ENCODE results near the gene BIN1.

The BIN1 gene

GRCh38 chr2:127081826-127082633, 24.9 kb downstream of the BIN1 start:
- Histone ChIP-seq H3K4me2 (ENCODE audit: insufficient read depth, low read length) (no peak overlapping the region), H3K27ac (ENCODE audit: low read length) (no peak overlapping the region), H3K36me3 (ENCODE audit: insufficient read depth, low read length) (no peaks in the 10 kb centered on the region)

GRCh38 chr2:127080938-127081755, 25.8 kb downstream of the BIN1 start:
- Histone ChIP-seq H3K4me1 (ENCODE audit: insufficient read depth, low read length) (no peaks in the 10 kb centered on the region), H2AFZ (ENCODE audit: low read depth, low read length) (no peak overlapping the region), H3K27me3 (ENCODE audit: insufficient read depth, low read length, poor library complexity) (no peaks in the 10 kb centered on the region), H3K79me2 (ENCODE audit: insufficient read depth, low read length) (no peaks in the 10 kb centered on the region), H3K4me2 (ENCODE audit: insufficient read depth, low read length) (no peak overlapping the region), H3K4me3 (ENCODE audit: low read depth in 1 of 2, low read length in 2 of 2) (no peak overlapping the region), H3K9me3 (ENCODE audit: insufficient read depth, low read length, severe bottlenecking) (no peaks in the 10 kb centered on the region), H3K27ac (ENCODE audit: low read length) (no peak overlapping the region), H4K20me1 (ENCODE audit: insufficient read depth, low read length) (peaks cover 6% of the 10 kb centered on the region; the same call in 1 of the 2 replicates), H3K36me3 (ENCODE audit: insufficient read depth, low read length) (no peaks in the 10 kb centered on the region), H3K9ac (ENCODE audit: low read depth, low read length) (no peak overlapping the region)
- TF ChIP-seq CTCF (IDR thresholded peaks at IDR 0.05; ENCODE audit: borderline replicate concordance, extremely low read depth, low read length, poor library complexity, severe bottlenecking) = no peak
- TF ChIP-seq EZH2 (IDR thresholded peaks at IDR 0.05; ENCODE audit: borderline replicate concordance, low read depth, low read length, severe bottlenecking) = no peak
- no peak for ATAC-seq (ENCODE audit: insufficient read depth, low read depth)
- DNase-seq = no peak

More at GRCh38 chr2:127081826-127082633, 24.9 kb downstream of the BIN1 start:
- no peaks in the 10 kb centered on the region for H3K4me1 ChIP-seq (ENCODE audit: insufficient read depth, low read length)
- H3K4me3 ChIP-seq (ENCODE audit: low read depth in 1 of 2, low read length in 2 of 2) = no peak overlapping the region
- TF ChIP-seq CTCF (IDR thresholded peaks at IDR 0.05; ENCODE audit: borderline replicate concordance, extremely low read depth, low read length, poor library complexity, severe bottlenecking) (no peak), EZH2 (IDR thresholded peaks at IDR 0.05; ENCODE audit: borderline replicate concordance, low read depth, low read length, severe bottlenecking) (no peak)
- no peak overlapping the region for H3K9ac ChIP-seq (ENCODE audit: low read depth, low read length)
- H3K9me3 ChIP-seq (ENCODE audit: insufficient read depth, low read length, severe bottlenecking) = no peaks in the 10 kb centered on the region
- no peak overlapping the region for H2AFZ ChIP-seq (ENCODE audit: low read depth, low read length)
- no peaks in the 10 kb centered on the region for H3K27me3 ChIP-seq (ENCODE audit: insufficient read depth, low read length, poor library complexity)
- no peaks in the 10 kb centered on the region for H3K79me2 ChIP-seq (ENCODE audit: insufficient read depth, low read length)
- ATAC-seq (ENCODE audit: insufficient read depth, low read depth) (peak; percentile 45; the same call in 2 of the 3 replicates), DNase-seq (no peak)
- peaks cover 6% of the 10 kb centered on the region; the same call in 1 of the 2 replicates for H4K20me1 ChIP-seq (ENCODE audit: insufficient read depth, low read length)

GRCh38 chr2:127080226-127080937, 26.6 kb downstream of the BIN1 start:
- no peaks in the 10 kb centered on the region for H3K27me3 ChIP-seq (ENCODE audit: insufficient read depth, low read length, poor library complexity)
- no peak overlapping the region for H3K27ac ChIP-seq (ENCODE audit: low read length)
- H3K4me1 ChIP-seq (ENCODE audit: insufficient read depth, low read length) = no peaks in the 10 kb centered on the region
- DNase-seq (no peak), ATAC-seq (ENCODE audit: insufficient read depth, low read depth) (no peak)
- no peak overlapping the region for H3K4me3 ChIP-seq (ENCODE audit: low read depth in 1 of 2, low read length in 2 of 2)
- H3K36me3 ChIP-seq (ENCODE audit: insufficient read depth, low read length) = no peaks in the 10 kb centered on the region
- no peaks in the 10 kb centered on the region for H3K9me3 ChIP-seq (ENCODE audit: insufficient read depth, low read length, severe bottlenecking)
- no peak for TF ChIP-seq EZH2 (IDR thresholded peaks at IDR 0.05; ENCODE audit: borderline replicate concordance, low read depth, low read length, severe bottlenecking)
- no peak for TF ChIP-seq CTCF (IDR thresholded peaks at IDR 0.05; ENCODE audit: borderline replicate concordance, extremely low read depth, low read length, poor library complexity, severe bottlenecking)
- H3K9ac ChIP-seq (ENCODE audit: low read depth, low read length) = no peak overlapping the region
- peaks cover 6% of the 10 kb centered on the region; the same call in 1 of the 2 replicates for H4K20me1 ChIP-seq (ENCODE audit: insufficient read depth, low read length)
- no peak overlapping the region for H2AFZ ChIP-seq (ENCODE audit: low read depth, low read length)
- no peaks in the 10 kb centered on the region for H3K79me2 ChIP-seq (ENCODE audit: insufficient read depth, low read length)
- no peak overlapping the region for H3K4me2 ChIP-seq (ENCODE audit: insufficient read depth, low read length)

All from DND-41 (cell line).